SHP77 (cell line): ENCODE results near the gene SART1.
A peak's percentile ranks its signal among the peaks of the same experiment; 100 is the strongest.
"Not testable (repeated sequence)": the region's sequence is repeated elsewhere in the genome, so short reads cannot be mapped to it uniquely, and the experiment has no call there.

ENCODE experiments used
- DNase-seq, 2 experiments: peaks; one replicate each; lab custom pipeline; 2025; lab: John Stamatoyannopoulos, UW

Gene SART1

GRCh38 chr11:66017321-66017720, 55.8 kb downstream of the SART1 start:
- DNase-seq: no peak

- no peak for DNase-seq
Measured at GRCh38 chr11:66020212-66020611, 58.7 kb downstream of the SART1 start.

GRCh38 chr11:66020618-66021357, 59.3 kb downstream of the SART1 start:
- peak; percentile 43 to 53 for DNase-seq

GRCh38 chr11:66022401-66023185, 61.1 kb downstream of the SART1 start:
- DNase-seq: peak; percentile 47 to 72

- not testable (repeated sequence) for DNase-seq
Measured at GRCh38 chr11:66023186-66023440, 61.6 kb downstream of the SART1 start.

GRCh38 chr11:66026017-66026529, 64.5 kb downstream of the SART1 start, which contains the start of gene CATSPER1:
TSS of gene CATSPER1 (minus strand) at chr11:66026479. CDS start at chr11:66026379, 100 bp downstream.
- DNase-seq: no peak
